Esophagus mucosa (tissue), 1 donor: ENCODE measurements around the gene DBNL. TPM values are rescaled to one million over a fixed set of nuclear protein-coding genes. Genes with fewer than 3 reads are reported as not detected.

Experiments used
- ATAC-seq: fragments of 200-7000 bp; cut with Tn5 transposase; one replicate; pipeline ENCODE4 v1.9.1; 2020
- total RNA-seq: library from RNA; stranded (reverse); gene quantifications from one replicate; pipeline ENCODE4 v1.2.4, GENCODE V29; 2023
- donor health status: DM: yes; HTN: yes; CAD: no.

Gene DBNL
- total RNA-seq, 1 donor from 2014 or later = 157 TPM

- ATAC-seq = no peak
Observed at GRCh38 chr7:44100458-44101302, 56.2 kb downstream of the DBNL start.

GRCh38 chr7:44101303-44101965, 56.9 kb downstream of the DBNL start:
- ATAC-seq = no peak

GRCh38 chr7:44101966-44102845, 57.7 kb downstream of the DBNL start:
- peak; percentile 77 for ATAC-seq

GRCh38 chr7:44102846-44103565, 58.5 kb downstream of the DBNL start:
- ATAC-seq = no peak

- ATAC-seq = no peak
Observed at GRCh38 chr7:44103566-44103922, 59.0 kb downstream of the DBNL start.

- no peak for ATAC-seq
Observed at GRCh38 chr7:44103923-44104859, 59.7 kb downstream of the DBNL start, which contains the start of gene AEBP1. TSS of gene AEBP1 (plus strand) at chr7:44104345. CDS start at chr7:44104666, 321 bp downstream.

GRCh38 chr7:44104860-44105771, 60.6 kb downstream of the DBNL start:
- ATAC-seq = no peak

GRCh38 chr7:44105832-44106231, 61.3 kb downstream of the DBNL start:
- no peak for ATAC-seq

GRCh38 chr7:44106311-44107065, 62.0 kb downstream of the DBNL start:
- no peak for ATAC-seq

GRCh38 chr7:44107116-44107960, 62.8 kb downstream of the DBNL start:
- ATAC-seq = no peak

- no peak for ATAC-seq
Observed at GRCh38 chr7:44107961-44108767, 63.7 kb downstream of the DBNL start.

- no peak for ATAC-seq
Observed at GRCh38 chr7:44108768-44109750, 64.6 kb downstream of the DBNL start.

GRCh38 chr7:44109991-44110390, 65.5 kb downstream of the DBNL start:
- ATAC-seq = no peak

GRCh38 chr7:44110719-44111635, 66.5 kb downstream of the DBNL start:
- ATAC-seq = peak; percentile 21
